Activated naive CD8-positive, alpha-beta T cell treated with anti-CD3 and anti-CD28 coated beads for 36 hours (primary cell): ENCODE results near the gene CATSPER3. TPM values are rescaled to one million over a fixed set of nuclear protein-coding genes. Genes with fewer than 3 reads are reported as not detected.

Experiments used
- DNase-seq: peaks from one replicate; pipeline ENCODE4 v3.0.0; 2021
- H3K27ac Mint-ChIP-seq: one replicate; pipeline ENCODE4 v1.8.0; 2022; ENCODE audit warnings: mild to moderate bottlenecking, moderate library complexity, mixed read lengths
- H3K27me3 Mint-ChIP-seq: one replicate; pipeline ENCODE4 v1.8.0; 2022; ENCODE audit warnings: mild to moderate bottlenecking, mixed read lengths
- H3K36me3 Mint-ChIP-seq: one replicate; pipeline ENCODE4 v1.8.0; 2021; ENCODE audit warnings: mild to moderate bottlenecking, mixed read lengths
- H3K4me1 Mint-ChIP-seq: one replicate; pipeline ENCODE4 v1.8.0; 2021; ENCODE audit warnings: mixed read lengths
- H3K4me3 Mint-ChIP-seq: one replicate; pipeline ENCODE4 v1.8.0; 2022; ENCODE audit warnings: mild to moderate bottlenecking, moderate library complexity, mixed read lengths
- H3K9me3 Mint-ChIP-seq: one replicate; pipeline ENCODE4 v1.8.0; 2022; ENCODE audit warnings: mixed read lengths
- total RNA-seq, 2 experiments: library from RNA; stranded (reverse); gene quantifications; one replicate each; pipeline ENCODE4 v1.2.3, GENCODE V29; 2021

CATSPER3 gene
- total RNA-seq, 2 experiments from 2014 or later = 0.39 to 0.46 TPM

DNA sequence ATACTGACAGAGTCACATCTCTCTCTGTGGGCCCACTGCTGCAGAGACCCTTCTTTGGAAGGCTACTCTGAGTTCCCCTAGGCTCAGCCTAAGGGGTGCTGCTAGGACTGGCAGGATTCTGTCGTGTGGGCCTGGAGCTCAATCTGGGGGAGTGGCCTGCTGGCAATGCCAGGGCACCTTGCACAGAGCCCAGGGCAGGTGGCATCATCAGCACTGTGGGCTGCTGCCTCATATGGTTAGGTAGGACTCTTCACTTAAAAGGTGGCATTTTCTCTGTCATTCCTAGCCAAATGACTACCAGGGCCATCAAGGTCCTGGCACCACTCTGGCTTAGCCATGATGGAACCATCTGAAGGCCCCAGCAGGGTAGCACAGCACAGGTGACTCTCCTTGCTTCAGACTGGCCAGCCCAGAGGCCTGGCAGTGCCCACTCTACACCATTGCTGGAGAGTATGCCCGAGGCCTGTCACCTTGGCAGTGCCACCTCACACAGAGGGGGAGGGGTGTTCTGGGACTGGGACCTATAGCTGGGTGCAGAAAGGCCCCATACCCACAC lies 44.4 kb downstream of the CATSPER3 start:
- Mint-ChIP-seq H3K36me3 (no peaks in the 10 kb centered on the region), H3K4me1 (no peaks in the 10 kb centered on the region), H3K4me3 (no peak overlapping the region), H3K27me3 (no peaks in the 10 kb centered on the region), H3K9me3 (no peaks in the 10 kb centered on the region), H3K27ac (no peak overlapping the region)
- no peak for DNase-seq

DNA sequence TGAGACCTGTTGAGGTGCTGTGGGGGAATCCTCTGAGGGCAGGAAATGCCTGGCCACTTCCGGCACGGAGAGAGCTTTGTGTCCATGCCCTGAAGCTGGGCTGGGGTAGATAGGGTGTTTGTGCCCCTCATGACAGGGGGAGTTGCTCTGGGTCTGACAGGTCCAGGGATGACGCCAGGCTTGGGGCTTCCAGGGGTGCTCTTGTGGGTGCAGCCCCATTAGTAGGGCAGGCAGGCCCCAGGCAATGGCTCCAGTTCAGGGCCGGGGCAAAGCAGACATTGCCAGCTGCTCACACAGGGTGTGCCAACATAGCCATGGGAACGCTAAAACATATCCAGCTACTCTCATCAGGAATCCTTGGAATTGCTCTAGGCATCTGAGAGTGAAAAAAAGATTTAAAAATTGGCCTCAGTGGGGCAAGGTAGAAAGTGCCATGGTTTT lies 45.3 kb downstream of the CATSPER3 start:
- Mint-ChIP-seq H3K27ac (no peak overlapping the region), H3K4me1 (no peaks in the 10 kb centered on the region), H3K27me3 (no peaks in the 10 kb centered on the region), H3K36me3 (no peaks in the 10 kb centered on the region), H3K9me3 (no peaks in the 10 kb centered on the region), H3K4me3 (no peak overlapping the region)
- no peak for DNase-seq

DNA sequence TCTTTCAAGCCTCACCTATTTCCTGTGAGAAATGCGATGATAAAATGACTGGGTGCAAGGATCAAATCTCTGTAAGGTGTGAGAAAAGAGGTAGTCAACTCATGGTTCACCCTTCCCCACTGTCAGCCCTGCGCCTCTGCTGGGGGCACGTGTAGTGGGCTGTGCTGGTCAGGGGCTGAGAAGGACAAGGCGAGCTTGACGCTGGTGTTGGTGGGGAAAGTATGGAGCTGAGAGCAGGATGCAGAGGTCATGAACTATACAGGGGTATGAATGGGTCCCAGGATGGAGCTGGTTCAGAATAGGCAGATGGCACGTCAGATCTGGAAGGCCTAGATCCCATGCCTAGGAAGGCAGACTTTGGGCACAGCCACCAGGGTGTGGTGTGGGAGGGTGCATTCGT lies 45.7 kb downstream of the CATSPER3 start:
- H3K9me3 Mint-ChIP-seq = no peaks in the 10 kb centered on the region
- no peaks in the 10 kb centered on the region for H3K4me1 Mint-ChIP-seq
- DNase-seq = no peak
- H3K4me3 Mint-ChIP-seq = no peak overlapping the region
- H3K27me3 Mint-ChIP-seq = no peaks in the 10 kb centered on the region
- H3K36me3 Mint-ChIP-seq = no peaks in the 10 kb centered on the region
- H3K27ac Mint-ChIP-seq = no peak overlapping the region

DNA sequence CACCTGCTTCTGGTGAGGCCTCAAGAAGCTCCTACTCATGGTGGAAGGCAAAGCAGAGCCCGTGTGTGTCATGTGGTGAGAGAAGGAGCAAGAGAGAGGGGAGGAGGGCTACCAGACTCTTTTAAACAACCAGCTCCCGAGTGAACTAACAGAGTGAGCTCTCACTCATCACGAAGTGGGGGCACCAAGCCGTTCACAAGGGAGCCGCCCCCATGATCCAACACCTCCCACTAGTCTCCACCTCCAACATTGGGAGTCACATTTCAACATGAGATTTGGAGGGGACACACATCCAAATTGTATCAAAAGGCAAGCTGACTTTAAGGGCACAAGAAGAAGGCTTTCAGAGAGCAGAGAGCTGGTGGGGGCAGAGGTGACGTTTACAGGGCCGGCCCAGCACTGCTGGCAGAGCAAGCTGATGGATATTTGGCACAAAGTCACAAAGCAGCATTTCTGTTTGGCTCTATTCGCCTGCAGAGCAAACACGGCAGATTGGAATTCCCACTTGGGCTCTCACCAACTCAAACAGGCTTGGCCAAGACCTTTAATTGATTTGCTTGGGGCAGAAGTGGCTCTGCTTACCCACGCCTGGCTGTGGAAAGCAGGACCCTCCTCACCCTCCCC lies 46.4 kb downstream of the CATSPER3 start:
- Mint-ChIP-seq H3K36me3 (no peaks in the 10 kb centered on the region), H3K9me3 (no peaks in the 10 kb centered on the region), H3K27me3 (no peaks in the 10 kb centered on the region), H3K4me3 (no peak overlapping the region), H3K4me1 (no peaks in the 10 kb centered on the region), H3K27ac (no peak overlapping the region)
- no peak for DNase-seq

DNA sequence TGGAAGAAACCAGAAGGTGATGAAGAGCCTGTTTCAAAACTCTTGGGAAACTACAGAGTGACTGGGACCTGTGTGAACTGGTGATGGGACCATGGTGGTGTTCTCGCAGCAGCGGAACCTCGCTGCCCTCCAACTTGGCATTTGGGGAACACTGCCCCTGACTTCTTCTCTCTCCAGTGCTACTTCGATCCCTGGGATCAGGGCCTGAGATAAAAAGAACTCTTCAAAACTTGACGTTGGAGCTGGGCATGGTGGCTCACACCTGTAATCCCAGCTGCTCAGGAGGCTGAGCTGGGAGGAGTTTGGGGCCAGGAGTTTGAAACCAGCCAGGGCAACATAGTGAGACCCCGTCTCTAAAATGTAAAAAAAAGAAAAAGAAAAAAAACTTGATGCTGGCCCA lies 48.2 kb downstream of the CATSPER3 start:
- Mint-ChIP-seq H3K9me3 (no peaks in the 10 kb centered on the region), H3K36me3 (no peaks in the 10 kb centered on the region), H3K4me1 (no peaks in the 10 kb centered on the region), H3K4me3 (no peak overlapping the region), H3K27ac (no peak overlapping the region), H3K27me3 (no peaks in the 10 kb centered on the region)
- no peak for DNase-seq

DNA sequence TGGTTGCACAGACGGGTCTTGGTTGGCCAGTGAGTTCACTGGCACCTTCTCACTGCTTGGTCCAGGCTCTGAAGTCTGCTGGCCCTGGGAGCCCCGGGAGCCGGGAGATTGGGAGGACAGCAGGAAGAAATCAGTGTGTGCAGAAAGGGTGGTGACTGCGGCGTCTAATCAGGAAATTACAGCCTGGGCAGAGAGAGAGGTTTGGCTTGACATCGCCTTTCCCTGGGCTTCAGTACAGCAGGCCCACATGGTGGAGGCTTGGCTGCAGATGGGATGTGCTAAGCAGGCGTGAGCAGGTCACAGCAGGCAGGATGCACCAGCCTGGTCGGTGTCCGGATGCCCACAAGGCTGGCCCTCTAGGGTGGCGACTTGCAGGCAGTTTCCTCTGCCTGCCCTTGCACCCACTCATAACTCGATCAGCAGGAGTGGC lies 49.2 kb downstream of the CATSPER3 start:
- no peak overlapping the region for H3K27ac Mint-ChIP-seq
- no peak for DNase-seq
- no peak overlapping the region for H3K4me3 Mint-ChIP-seq
- no peaks in the 10 kb centered on the region for H3K36me3 Mint-ChIP-seq
- H3K4me1 Mint-ChIP-seq = no peaks in the 10 kb centered on the region
- H3K9me3 Mint-ChIP-seq = no peaks in the 10 kb centered on the region
- no peaks in the 10 kb centered on the region for H3K27me3 Mint-ChIP-seq

DNA sequence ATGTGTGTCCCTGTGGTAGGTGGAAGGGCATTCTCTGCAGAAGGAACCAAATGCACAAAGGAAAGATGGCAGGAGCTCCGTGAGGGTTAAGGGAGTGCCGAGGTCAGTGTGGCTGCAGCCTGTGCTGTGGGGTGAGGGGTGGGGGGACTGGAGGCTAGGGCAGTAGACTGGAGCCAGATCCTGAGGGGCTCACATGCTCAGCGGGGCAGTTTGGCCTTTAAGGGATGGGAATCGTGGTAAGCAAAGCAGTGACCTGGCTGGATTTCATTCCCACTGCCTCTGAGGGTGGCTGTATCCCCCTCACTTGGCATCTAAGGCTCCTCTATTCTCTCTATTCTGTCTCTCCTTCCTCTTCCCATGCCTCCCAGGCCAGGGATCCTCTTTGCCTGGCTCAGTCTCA lies 50.8 kb downstream of the CATSPER3 start:
- no peaks in the 10 kb centered on the region for H3K4me1 Mint-ChIP-seq
- H3K27ac Mint-ChIP-seq = no peak overlapping the region
- no peak for DNase-seq
- H3K4me3 Mint-ChIP-seq = no peak overlapping the region
- H3K36me3 Mint-ChIP-seq = no peaks in the 10 kb centered on the region
- H3K9me3 Mint-ChIP-seq = no peaks in the 10 kb centered on the region
- no peaks in the 10 kb centered on the region for H3K27me3 Mint-ChIP-seq

DNA sequence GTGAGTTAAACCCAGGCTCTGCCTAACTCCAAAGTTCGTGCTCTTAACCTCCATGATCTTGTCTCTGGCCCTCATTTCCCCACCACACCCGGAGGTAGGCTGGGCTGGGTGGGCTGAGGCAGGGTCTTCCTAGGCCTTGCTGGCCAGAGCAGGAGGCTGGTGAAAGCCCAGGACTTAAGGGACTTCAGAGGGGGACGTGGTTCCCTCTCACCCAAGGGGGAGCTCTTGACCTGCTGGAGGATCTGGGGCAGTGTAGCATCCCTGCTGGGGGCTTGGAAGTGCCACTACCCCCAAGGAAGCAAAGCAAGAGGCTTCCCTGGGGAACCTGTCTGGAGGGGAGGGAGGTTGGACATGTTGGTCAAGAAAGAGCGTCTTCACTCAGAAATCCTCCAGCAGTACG lies 51.6 kb downstream of the CATSPER3 start:
- no peaks in the 10 kb centered on the region for H3K36me3 Mint-ChIP-seq
- H3K27me3 Mint-ChIP-seq = no peaks in the 10 kb centered on the region
- H3K27ac Mint-ChIP-seq = no peak overlapping the region
- no peaks in the 10 kb centered on the region for H3K9me3 Mint-ChIP-seq
- no peaks in the 10 kb centered on the region for H3K4me1 Mint-ChIP-seq
- DNase-seq = no peak
- no peak overlapping the region for H3K4me3 Mint-ChIP-seq

DNA sequence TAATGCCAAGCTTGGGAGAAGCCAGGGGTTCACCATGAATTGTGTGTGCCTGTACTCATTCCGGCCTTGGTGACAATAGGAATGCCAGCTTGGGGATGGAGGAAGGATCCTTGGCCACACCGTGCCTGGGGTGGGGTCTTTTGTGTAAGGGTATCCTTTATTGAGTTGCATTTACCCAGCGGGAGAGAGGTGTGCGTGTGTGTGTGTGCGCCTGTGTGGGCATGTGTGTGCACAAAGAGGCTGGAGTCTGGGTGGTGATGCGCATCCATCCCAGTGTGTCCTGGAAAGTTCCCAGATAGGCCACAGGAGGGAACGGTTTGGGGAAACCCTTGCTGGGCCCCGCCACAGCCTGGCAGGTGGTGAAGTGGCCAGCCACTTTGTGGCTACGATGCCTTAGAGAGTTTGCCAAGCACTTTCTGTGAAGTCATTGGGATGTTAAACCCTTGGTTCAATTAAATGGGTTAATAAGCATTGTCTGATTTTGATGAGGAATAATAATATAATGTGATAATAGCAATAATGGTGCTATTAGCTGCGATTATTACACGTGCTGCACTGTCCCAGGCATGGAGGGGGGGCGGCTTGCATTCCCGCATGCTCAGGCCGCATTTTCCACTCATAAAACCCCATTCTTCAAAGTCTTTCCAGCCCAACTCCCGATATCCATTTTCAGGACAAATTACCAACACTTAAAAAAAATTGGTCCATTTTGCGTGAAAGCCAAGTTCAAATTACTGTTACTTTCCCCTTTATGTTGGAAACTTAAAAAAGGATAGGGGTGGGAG lies 52.6 kb downstream of the CATSPER3 start:
- no peak for DNase-seq
- Mint-ChIP-seq H3K36me3 (no peaks in the 10 kb centered on the region), H3K9me3 (no peaks in the 10 kb centered on the region), H3K27ac (no peak overlapping the region), H3K27me3 (peaks cover 6% of the 10 kb centered on the region), H3K4me1 (no peaks in the 10 kb centered on the region), H3K4me3 (no peak overlapping the region)

DNA sequence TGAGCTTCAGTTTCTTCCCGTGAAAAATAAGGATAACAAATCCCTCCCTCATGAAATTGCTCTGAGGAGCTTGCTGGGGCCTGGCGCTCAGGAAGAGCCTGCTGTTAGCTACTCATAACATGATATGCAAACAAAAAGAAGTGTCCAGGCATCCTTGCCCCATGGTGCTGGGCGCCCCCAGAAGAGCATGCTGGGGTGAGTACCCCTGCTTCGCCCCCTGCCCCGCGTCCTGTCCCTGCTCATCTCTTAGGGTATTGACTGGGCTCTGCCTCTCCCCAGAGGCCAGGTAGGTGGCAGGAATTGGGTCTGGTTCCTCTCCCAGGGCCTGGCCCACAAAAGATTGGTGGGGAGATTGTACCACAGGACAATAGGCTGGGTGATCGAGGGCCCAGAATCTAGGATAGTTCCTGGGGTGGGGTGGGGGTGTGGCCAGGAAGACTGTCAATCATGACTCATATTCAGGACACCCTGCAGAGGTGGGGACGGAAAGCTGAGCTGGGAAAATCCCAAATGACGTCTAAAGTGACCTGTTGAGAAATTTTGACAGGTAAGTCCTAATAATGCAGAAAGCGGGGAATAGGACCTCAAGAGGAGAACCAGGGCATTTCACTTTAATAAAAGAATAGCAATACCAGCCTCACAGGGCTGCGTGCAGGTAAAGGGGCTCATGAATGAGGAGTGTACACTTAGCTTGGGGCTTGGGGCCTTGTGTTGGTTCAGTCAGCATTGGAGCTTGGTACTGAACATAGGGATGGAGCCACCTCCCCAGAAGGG lies 57.4 kb downstream of the CATSPER3 start:
- no peak for DNase-seq
- Mint-ChIP-seq H3K4me1 (peaks cover 10% of the 10 kb centered on the region), H3K27me3 (peaks cover 46% of the 10 kb centered on the region), H3K36me3 (peaks cover 3% of the 10 kb centered on the region), H3K9me3 (peaks cover 7% of the 10 kb centered on the region), H3K27ac (no peak overlapping the region), H3K4me3 (no peak overlapping the region)

DNA sequence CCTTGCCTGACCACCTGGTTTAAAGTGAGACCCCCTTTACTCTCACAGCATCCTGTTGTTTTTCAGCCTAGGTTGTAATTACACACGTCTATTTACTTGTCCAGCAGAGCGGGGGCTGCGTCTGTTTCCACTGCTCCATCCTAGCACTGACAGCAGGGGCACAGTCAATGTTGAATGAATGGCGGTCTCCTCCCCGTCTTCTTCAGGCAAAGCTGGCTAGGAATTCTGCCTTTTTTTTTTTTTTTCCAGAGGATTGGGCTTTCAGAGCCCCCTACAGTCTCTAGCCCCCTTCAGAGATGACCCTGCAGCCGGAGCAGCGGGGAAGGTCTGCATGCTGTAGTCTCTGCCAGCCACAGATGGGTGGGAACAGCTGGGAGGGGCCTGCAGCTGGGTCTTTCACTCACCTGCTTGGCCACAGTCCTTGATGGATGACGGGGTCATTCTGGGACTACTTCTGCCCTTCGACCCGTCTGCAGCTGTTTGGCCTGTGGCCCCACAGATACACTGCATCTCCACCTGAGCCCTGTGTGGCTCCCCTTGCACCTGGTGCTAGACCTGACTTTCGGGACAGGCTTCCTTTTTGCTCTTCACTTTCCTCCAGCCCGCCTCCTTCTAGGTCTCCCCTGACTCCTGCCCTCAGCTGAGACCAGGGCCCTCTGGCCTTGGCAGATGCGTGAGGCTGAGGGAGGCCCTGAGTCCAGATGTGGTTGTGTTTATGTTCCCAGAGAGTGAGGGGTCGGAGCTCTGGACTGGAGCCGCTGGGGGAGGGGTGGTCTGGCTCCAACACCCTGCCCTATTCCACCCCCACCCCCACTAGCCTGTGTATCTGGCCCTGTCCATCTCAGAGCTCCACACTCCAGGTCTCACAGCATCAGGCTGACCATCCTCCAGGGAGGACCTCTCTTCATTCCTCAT lies 58.3 kb downstream of the CATSPER3 start:
- H3K4me3 Mint-ChIP-seq = no peak overlapping the region
- H3K9me3 Mint-ChIP-seq = peaks cover 7% of the 10 kb centered on the region
- H3K4me1 Mint-ChIP-seq = peaks cover 16% of the 10 kb centered on the region
- H3K36me3 Mint-ChIP-seq = peaks cover 3% of the 10 kb centered on the region
- H3K27ac Mint-ChIP-seq = no peak overlapping the region
- DNase-seq = no peak
- H3K27me3 Mint-ChIP-seq = peaks cover 54% of the 10 kb centered on the region

DNA sequence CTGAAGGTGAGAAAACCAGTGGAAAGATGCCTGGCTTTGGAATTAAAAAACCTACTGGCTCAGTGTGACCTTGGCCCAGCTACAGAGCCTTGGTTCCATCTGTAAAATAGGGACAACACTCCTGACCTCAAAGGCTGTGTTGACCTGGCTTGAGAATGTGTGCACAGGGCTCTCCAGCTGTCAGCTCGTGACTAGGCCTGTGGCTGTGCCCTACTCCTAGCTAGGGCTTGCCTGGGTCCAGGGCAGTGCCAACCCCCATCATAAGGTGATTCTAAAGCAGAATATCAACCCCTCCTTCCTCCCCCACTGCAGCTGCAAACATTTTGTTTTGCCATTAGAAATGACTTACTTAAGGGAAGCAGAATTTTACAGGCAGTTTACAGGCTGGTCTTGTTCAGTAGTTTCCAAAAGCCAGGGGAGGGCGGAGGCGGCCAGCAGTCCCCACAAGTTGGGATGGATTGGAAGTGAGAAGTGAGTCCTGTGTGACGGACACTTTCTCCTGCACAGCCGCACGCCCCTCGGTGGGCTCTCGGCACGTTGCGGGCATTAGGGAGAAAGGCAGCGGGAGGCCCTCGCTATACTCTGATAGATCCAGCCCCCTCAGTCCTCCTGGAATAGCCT lies 59.0 kb downstream of the CATSPER3 start:
- DNase-seq = no peak
- H3K27me3 Mint-ChIP-seq = peaks cover 62% of the 10 kb centered on the region
- H3K27ac Mint-ChIP-seq = no peak overlapping the region
- H3K9me3 Mint-ChIP-seq = peaks cover 7% of the 10 kb centered on the region
- peaks cover 20% of the 10 kb centered on the region for H3K4me1 Mint-ChIP-seq
- no peak overlapping the region for H3K4me3 Mint-ChIP-seq
- peaks cover 3% of the 10 kb centered on the region for H3K36me3 Mint-ChIP-seq

DNA sequence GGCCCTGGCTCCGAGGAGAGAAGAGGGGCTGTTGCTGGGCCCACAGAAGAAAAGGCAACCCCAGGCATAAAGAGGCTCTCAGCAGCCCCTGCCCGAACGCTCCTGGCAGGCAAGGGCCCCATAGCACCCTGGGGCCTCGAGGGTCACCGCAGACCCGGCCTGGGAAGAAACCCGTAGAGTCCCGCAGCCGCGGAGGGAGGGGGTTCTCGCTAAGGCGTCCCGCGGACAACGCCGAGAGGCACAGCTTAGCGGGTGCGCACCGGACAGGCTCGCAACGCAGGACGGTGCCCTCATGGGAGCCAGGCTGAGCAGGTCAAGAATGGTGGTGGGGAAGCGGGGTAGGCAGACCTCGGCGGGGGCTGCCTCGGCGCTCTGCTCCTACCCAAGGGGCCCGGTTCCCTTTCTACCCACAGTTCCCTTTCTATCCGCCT lies 59.6 kb downstream of the CATSPER3 start:
- peaks cover 3% of the 10 kb centered on the region for H3K36me3 Mint-ChIP-seq
- peaks cover 67% of the 10 kb centered on the region for H3K27me3 Mint-ChIP-seq
- peaks cover 7% of the 10 kb centered on the region for H3K9me3 Mint-ChIP-seq

More for the DNA sequence above, 59.6 kb downstream of the CATSPER3 start:
- Mint-ChIP-seq H3K27ac (no peak overlapping the region), H3K4me3 (no peak overlapping the region), H3K4me1 (peaks cover 24% of the 10 kb centered on the region)
- no peak for DNase-seq
